ENCODE data around the gene NSMF. TPM values are rescaled to one million over a fixed set of nuclear protein-coding genes. Genes with fewer than 3 reads are reported as not detected.

The NSMF gene
- total and polyA plus RNA-seq, 9 donors, result 9.9 to 31.1 (median 22.2) TPM

GRCh38 chr9:137485343-137486140 lies 26.4 kb upstream of the NSMF start:
- no peak overlapping the region for H3K27ac ChIP-seq (ENCODE audit: low read length)
- no peaks in the 10 kb centered on the region for H3K27me3 ChIP-seq (ENCODE audit: control insufficient read depth, insufficient read depth, low read length)
- H3K4me1 ChIP-seq (ENCODE audit: control insufficient read depth, insufficient read depth, low read length), result peaks cover 14% of the 10 kb centered on the region
- H3K36me3 ChIP-seq (ENCODE audit: control insufficient read depth, insufficient read depth, low read length), result no peaks in the 10 kb centered on the region
- WGBS (ENCODE audit: insufficient coverage), result 88% methylated on average over 21 of the region's 26 CpGs
- H3K9me3 ChIP-seq (replicated peaks; ENCODE audit: control insufficient read depth, low read depth, low read length), result no peaks in the 10 kb centered on the region
- no peak overlapping the region for H3K4me3 ChIP-seq (ENCODE audit: low read length)
- DNase-seq, result no peak

- DNase-seq, result no peak
- no peak overlapping the region for H3K27ac ChIP-seq (ENCODE audit: low read length)
- WGBS (ENCODE audit: insufficient coverage), result 85% methylated on average over 26 of the region's 27 CpGs
- no peaks in the 10 kb centered on the region for H3K36me3 ChIP-seq (ENCODE audit: control insufficient read depth, insufficient read depth, low read length)
- H3K4me3 ChIP-seq (ENCODE audit: low read length), result no peak overlapping the region
- H3K4me1 ChIP-seq (ENCODE audit: control insufficient read depth, insufficient read depth, low read length), result peaks cover 17% of the 10 kb centered on the region
- H3K27me3 ChIP-seq (ENCODE audit: control insufficient read depth, insufficient read depth, low read length), result no peaks in the 10 kb centered on the region
- no peaks in the 10 kb centered on the region for H3K9me3 ChIP-seq (replicated peaks; ENCODE audit: control insufficient read depth, low read depth, low read length)
Measured at GRCh38 chr9:137484551-137485315, 25.6 kb upstream of the NSMF start.

GRCh38 chr9:137482094-137482781 lies 23.1 kb upstream of the NSMF start:
- no peaks in the 10 kb centered on the region for H3K27me3 ChIP-seq (ENCODE audit: control insufficient read depth, insufficient read depth, low read length)
- no peaks in the 10 kb centered on the region for H3K9me3 ChIP-seq (replicated peaks; ENCODE audit: control insufficient read depth, low read depth, low read length)
- H3K4me3 ChIP-seq (ENCODE audit: low read length), result no peak overlapping the region
- H3K36me3 ChIP-seq (ENCODE audit: control insufficient read depth, insufficient read depth, low read length), result no peaks in the 10 kb centered on the region
- DNase-seq, result peak; percentile 67
- H3K27ac ChIP-seq (ENCODE audit: low read length), result no peak overlapping the region
- 54% methylated on average over 19 of the region's 26 CpGs for WGBS (ENCODE audit: insufficient coverage)
- peaks cover 19% of the 10 kb centered on the region for H3K4me1 ChIP-seq (ENCODE audit: control insufficient read depth, insufficient read depth, low read length)

GRCh38 chr9:137480686-137481683 lies 21.9 kb upstream of the NSMF start:
- Histone ChIP-seq H3K36me3 (ENCODE audit: control insufficient read depth, insufficient read depth, low read length) (no peaks in the 10 kb centered on the region), H3K4me3 (ENCODE audit: low read length) (no peak overlapping the region), H3K27me3 (ENCODE audit: control insufficient read depth, insufficient read depth, low read length) (no peaks in the 10 kb centered on the region), H3K27ac (ENCODE audit: low read length) (no peak overlapping the region), H3K9me3 (replicated peaks; ENCODE audit: control insufficient read depth, low read depth, low read length) (peaks cover 5% of the 10 kb centered on the region), H3K4me1 (ENCODE audit: control insufficient read depth, insufficient read depth, low read length) (peaks cover 14% of the 10 kb centered on the region)
- no peak for DNase-seq
- 86% methylated on average over 34 of the region's 38 CpGs for WGBS (ENCODE audit: insufficient coverage)

- no peak overlapping the region for H3K4me3 ChIP-seq (ENCODE audit: low read length)
- H3K27ac ChIP-seq (ENCODE audit: low read length), result no peak overlapping the region
- WGBS (ENCODE audit: insufficient coverage), result 81% methylated on average over 31 of the region's 32 CpGs
- peaks cover 9% of the 10 kb centered on the region for H3K9me3 ChIP-seq (replicated peaks; ENCODE audit: control insufficient read depth, low read depth, low read length)
- no peaks in the 10 kb centered on the region for H3K36me3 ChIP-seq (ENCODE audit: control insufficient read depth, insufficient read depth, low read length)
- no peaks in the 10 kb centered on the region for H3K27me3 ChIP-seq (ENCODE audit: control insufficient read depth, insufficient read depth, low read length)
- DNase-seq, result no peak
- H3K4me1 ChIP-seq (ENCODE audit: control insufficient read depth, insufficient read depth, low read length), result peaks cover 14% of the 10 kb centered on the region
Measured at GRCh38 chr9:137479892-137480685, 21.0 kb upstream of the NSMF start.

- H3K4me3 ChIP-seq (ENCODE audit: low read length), result no peak overlapping the region
- WGBS (ENCODE audit: insufficient coverage), result 27% methylated on average over 29 of the region's 36 CpGs
Measured at GRCh38 chr9:137478962-137479861, 20.1 kb upstream of the NSMF start.

GRCh38 chr9:137478613-137478961 lies 19.5 kb upstream of the NSMF start:
- no peak for DNase-seq
- WGBS (ENCODE audit: insufficient coverage), result 61% methylated on average over 10 of the region's 11 CpGs
- Histone ChIP-seq H3K4me1 (ENCODE audit: control insufficient read depth, insufficient read depth, low read length) (peaks cover 14% of the 10 kb centered on the region), H3K4me3 (ENCODE audit: low read length) (no peak overlapping the region), H3K9me3 (replicated peaks; ENCODE audit: control insufficient read depth, low read depth, low read length) (peaks cover 11% of the 10 kb centered on the region), H3K27ac (ENCODE audit: low read length) (no peak overlapping the region), H3K36me3 (ENCODE audit: control insufficient read depth, insufficient read depth, low read length) (no peaks in the 10 kb centered on the region), H3K27me3 (ENCODE audit: control insufficient read depth, insufficient read depth, low read length) (no peaks in the 10 kb centered on the region)

More at GRCh38 chr9:137478962-137479861, 20.1 kb upstream of the NSMF start:
- Histone ChIP-seq H3K4me1 (ENCODE audit: control insufficient read depth, insufficient read depth, low read length) (peaks cover 14% of the 10 kb centered on the region), H3K9me3 (replicated peaks; ENCODE audit: control insufficient read depth, low read depth, low read length) (peaks cover 11% of the 10 kb centered on the region), H3K27me3 (ENCODE audit: control insufficient read depth, insufficient read depth, low read length) (no peaks in the 10 kb centered on the region), H3K27ac (ENCODE audit: low read length) (no peak overlapping the region), H3K36me3 (ENCODE audit: control insufficient read depth, insufficient read depth, low read length) (no peaks in the 10 kb centered on the region)
- DNase-seq, result peak; percentile 72

- Histone ChIP-seq H3K36me3 (ENCODE audit: control insufficient read depth, insufficient read depth, low read length) (no peaks in the 10 kb centered on the region), H3K27ac (ENCODE audit: low read length) (no peak overlapping the region), H3K9me3 (replicated peaks; ENCODE audit: control insufficient read depth, low read depth, low read length) (peaks cover 11% of the 10 kb centered on the region), H3K4me1 (ENCODE audit: control insufficient read depth, insufficient read depth, low read length) (peaks cover 14% of the 10 kb centered on the region), H3K27me3 (ENCODE audit: control insufficient read depth, insufficient read depth, low read length) (no peaks in the 10 kb centered on the region), H3K4me3 (ENCODE audit: low read length) (no peak overlapping the region)
- 80% methylated on average over 17 of the region's 29 CpGs for WGBS (ENCODE audit: insufficient coverage)
- no peak for DNase-seq
Measured at GRCh38 chr9:137477778-137478612, 18.9 kb upstream of the NSMF start.
